Natural killer cell (primary cell): ENCODE data around the gene CAPN11. TPM values are rescaled to one million over a fixed set of nuclear protein-coding genes. Genes with fewer than 3 reads are reported as not detected.

Source experiments
- ATAC-seq, 3 donors: fragments of 150-1000 bp in 2 of 3; fragments of 200-7000 bp in 1 of 3; cut with Tn5 transposase; 1 replicate in 1 of 3; 2 replicates in 2 of 3; pipeline ENCODE4 v1.10.0; 2021; ENCODE audit warnings: mild to moderate bottlenecking in 2 of 3, moderate library complexity in 2 of 3
- DNase-seq, 2 donors: peaks; one replicate each; pipeline versions ENCODE4 v3.0.0 to v3.0.0-alpha.2; 2013 to 2021; ENCODE audit warnings: mixed read lengths in 1 of 2
- H3K27ac ChIP-seq: one replicate; pipeline ENCODE4 v1.5.1; 2013; ENCODE audit warnings: mild to moderate bottlenecking, low read length
- H3K27me3 ChIP-seq: one replicate; pipeline ENCODE4 v1.6.1; 2013; ENCODE audit warnings: low read length; ENCODE audit not compliant: control insufficient read depth, insufficient read depth
- H3K36me3 ChIP-seq: one replicate; pipeline ENCODE4 v1.6.1; 2013; ENCODE audit warnings: low read length; ENCODE audit not compliant: control insufficient read depth, insufficient read depth
- H3K4me1 ChIP-seq: one replicate; pipeline ENCODE4 v1.6.1; 2013; ENCODE audit warnings: low read length; ENCODE audit not compliant: control insufficient read depth, insufficient read depth
- H3K4me3 ChIP-seq: one replicate; pipeline ENCODE4 v1.5.1; 2013; ENCODE audit warnings: low read length
- H3K9me3 ChIP-seq: one replicate; pipeline ENCODE4 v1.6.1; 2013; ENCODE audit warnings: low read length; ENCODE audit not compliant: control insufficient read depth, insufficient read depth
- H3K27ac Mint-ChIP-seq, 2 donors: one replicate each; pipeline ENCODE4 v1.8.0; 2022; ENCODE audit warnings: mild to moderate bottlenecking in 2 of 2, mixed read lengths in 2 of 2, moderate library complexity in 1 of 2
- H3K27me3 Mint-ChIP-seq, 2 donors: one replicate each; pipeline ENCODE4 v1.8.0; 2022; ENCODE audit warnings: low read depth in 2 of 2, mixed read lengths in 2 of 2
- H3K36me3 Mint-ChIP-seq: one replicate; pipeline ENCODE4 v1.8.0; 2022; ENCODE audit warnings: mixed read lengths
- H3K4me1 Mint-ChIP-seq, 2 donors: one replicate each; pipeline ENCODE4 v1.8.0; 2022; ENCODE audit warnings: mixed read lengths in 2 of 2
- H3K4me3 Mint-ChIP-seq: one replicate; pipeline ENCODE4 v1.8.0; 2022; ENCODE audit warnings: mild to moderate bottlenecking, moderate library complexity, mixed read lengths
- H3K9me3 Mint-ChIP-seq, 2 donors: one replicate each; pipeline ENCODE4 v1.8.0; 2022; ENCODE audit warnings: mixed read lengths in 2 of 2
- WGBS: methylation state at CpG from one replicate; pipeline ENCODE4 v1.1.7; 2013; ENCODE audit warnings: missing lambda C conversion rate; ENCODE audit not compliant: insufficient coverage; 5-methylcytosine and 5-hydroxymethylcytosine counted together
- intact Hi-C: fragments of 100-400 bp; cut with micrococcal nuclease; formaldehyde crosslinking; loops from one replicate; pipeline ENCODE4 v1.14.2; 2022
- total RNA-seq, 4 donors: library from RNA; stranded (reverse); fragments of 120-200 nt in 1 of 4; gene quantifications; one replicate each; pipeline versions ENCODE4 v1.2.3 to v1.2.4, GENCODE V29; 2013 to 2022
- TF ChIP-seq, protein P1 (sequence below): fragments of 200-600 bp; IDR thresholded peaks from one replicate; pipeline ENCODE4 v1.8.0; 2022; ENCODE audit warnings: antibody characterized with exemption

CAPN11 gene
- total RNA-seq, 3 donors from 2014 or later (not counting 1 experiment from before 2014, with no cell fraction given), result not detected

DNA sequence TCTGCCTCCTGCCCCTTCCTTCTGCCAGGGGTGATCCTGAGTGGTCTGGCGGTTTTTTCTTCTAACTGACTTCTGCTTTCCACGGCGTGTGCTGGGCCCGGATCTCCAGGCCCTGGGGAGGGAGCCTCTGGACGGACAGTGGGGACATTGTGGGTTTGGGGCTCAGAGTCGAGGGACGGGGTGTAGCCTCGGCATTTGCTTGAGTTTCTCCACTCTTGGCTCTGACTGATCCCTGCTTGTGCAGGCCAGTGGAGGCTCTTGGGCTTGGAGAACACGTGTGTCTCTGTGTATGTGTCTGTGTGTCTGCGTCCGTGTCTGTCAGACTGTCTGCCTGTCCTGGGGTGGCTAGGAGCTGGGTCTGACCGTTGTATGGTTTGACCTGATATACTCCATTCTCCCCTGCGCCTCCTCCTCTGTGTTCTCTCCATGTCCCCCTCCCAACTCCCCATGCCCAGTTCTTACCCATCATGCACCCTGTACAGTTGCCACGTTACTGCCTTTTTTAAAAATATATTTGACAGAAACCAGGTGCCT, 75.0 kb downstream of the CAPN11 start:
- H3K4me1 Mint-ChIP-seq, result peaks cover 7 to 15% of the 10 kb centered on the region in 2 donors
- TF ChIP-seq, protein P1, sequence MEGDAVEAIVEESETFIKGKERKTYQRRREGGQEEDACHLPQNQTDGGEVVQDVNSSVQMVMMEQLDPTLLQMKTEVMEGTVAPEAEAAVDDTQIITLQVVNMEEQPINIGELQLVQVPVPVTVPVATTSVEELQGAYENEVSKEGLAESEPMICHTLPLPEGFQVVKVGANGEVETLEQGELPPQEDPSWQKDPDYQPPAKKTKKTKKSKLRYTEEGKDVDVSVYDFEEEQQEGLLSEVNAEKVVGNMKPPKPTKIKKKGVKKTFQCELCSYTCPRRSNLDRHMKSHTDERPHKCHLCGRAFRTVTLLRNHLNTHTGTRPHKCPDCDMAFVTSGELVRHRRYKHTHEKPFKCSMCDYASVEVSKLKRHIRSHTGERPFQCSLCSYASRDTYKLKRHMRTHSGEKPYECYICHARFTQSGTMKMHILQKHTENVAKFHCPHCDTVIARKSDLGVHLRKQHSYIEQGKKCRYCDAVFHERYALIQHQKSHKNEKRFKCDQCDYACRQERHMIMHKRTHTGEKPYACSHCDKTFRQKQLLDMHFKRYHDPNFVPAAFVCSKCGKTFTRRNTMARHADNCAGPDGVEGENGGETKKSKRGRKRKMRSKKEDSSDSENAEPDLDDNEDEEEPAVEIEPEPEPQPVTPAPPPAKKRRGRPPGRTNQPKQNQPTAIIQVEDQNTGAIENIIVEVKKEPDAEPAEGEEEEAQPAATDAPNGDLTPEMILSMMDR, result no peak
- H3K9me3 Mint-ChIP-seq, result no peaks in the 10 kb centered on the region
- Histone ChIP-seq H3K36me3 (no peaks in the 10 kb centered on the region), H3K27me3 (no peaks in the 10 kb centered on the region), H3K4me1 (peaks cover 20% of the 10 kb centered on the region), H3K27ac (no peak overlapping the region), H3K4me3 (no peak overlapping the region), H3K9me3 (no peaks in the 10 kb centered on the region)
- peak overlapping the region in 1 of 2 donors; percentile 33 for H3K27ac Mint-ChIP-seq
- WGBS, result 80% methylated on average over 14 of the region's 14 CpGs
- DNase-seq (no peak), ATAC-seq (no peak)
- H3K27me3 Mint-ChIP-seq, result no peaks in the 10 kb centered on the region
- H3K4me3 Mint-ChIP-seq, result no peak overlapping the region
- intact Hi-C loops, result no loop called here
- no peaks in the 10 kb centered on the region for H3K36me3 Mint-ChIP-seq

Other genes starting within 250 kb of the CAPN11 start
- 10 to 100 TPM; 14.9 to 16.2 (median 16.0) TPM for gene MRPL14, start 31.4 kb upstream of the CAPN11 start, total RNA-seq
- gene TMEM63B, start 31.3 kb upstream of the CAPN11 start, total RNA-seq, result 10 to 100 TPM; 24.7 to 30.8 (median 28.1) TPM
- gene MYMX, start 58.1 kb downstream of the CAPN11 start, total RNA-seq, result not detected
- gene SLC29A1, start 64.8 kb downstream of the CAPN11 start, total RNA-seq, result 1 to 10 TPM; 2.2 to 5.5 (median 5.2) TPM
- 100 to 1,000 TPM; 256 to 372 (median 308) TPM for gene HSP90AB1, start 88.3 kb downstream of the CAPN11 start, total RNA-seq
- 10 to 100 TPM; 20.9 to 27.7 (median 26.8) TPM for gene SLC35B2, start 98.7 kb downstream of the CAPN11 start, total RNA-seq
- 10 to 100 TPM; 44.9 to 61.5 (median 56.4) TPM for gene NFKBIE, start 106.7 kb downstream of the CAPN11 start, total RNA-seq
- not detected for gene TMEM151B, start 111.6 kb downstream of the CAPN11 start, total RNA-seq
- 10 to 100 TPM; 14.1 to 17.2 (median 14.2) TPM for gene AARS2, start 154.5 kb downstream of the CAPN11 start, total RNA-seq
- gene SPATS1, start 183.8 kb downstream of the CAPN11 start, total RNA-seq, result not detected
- 10 to 100 TPM; 22.0 to 25.0 (median 24.9) TPM for gene CDC5L, start 228.9 kb downstream of the CAPN11 start, total RNA-seq